GM19239 (cell line): ENCODE results near the gene CTIF.

Source experiments
- DNase-seq: peaks from one replicate; pipeline ENCODE4 v3.0.0; 2011; ENCODE audit warnings: low spot score; ENCODE audit not compliant: insufficient read length
- FAIRE-seq: peaks from 2 replicates; lab custom pipeline; 2011; peaks lifted over from hg19 to GRCh38; lab: Jason Lieb, UNC

The CTIF gene

GRCh38 chr18:48878471-48878870, 339.6 kb downstream of the CTIF start:
- DNase-seq (no peak), FAIRE-seq (no peak)

DNA sequence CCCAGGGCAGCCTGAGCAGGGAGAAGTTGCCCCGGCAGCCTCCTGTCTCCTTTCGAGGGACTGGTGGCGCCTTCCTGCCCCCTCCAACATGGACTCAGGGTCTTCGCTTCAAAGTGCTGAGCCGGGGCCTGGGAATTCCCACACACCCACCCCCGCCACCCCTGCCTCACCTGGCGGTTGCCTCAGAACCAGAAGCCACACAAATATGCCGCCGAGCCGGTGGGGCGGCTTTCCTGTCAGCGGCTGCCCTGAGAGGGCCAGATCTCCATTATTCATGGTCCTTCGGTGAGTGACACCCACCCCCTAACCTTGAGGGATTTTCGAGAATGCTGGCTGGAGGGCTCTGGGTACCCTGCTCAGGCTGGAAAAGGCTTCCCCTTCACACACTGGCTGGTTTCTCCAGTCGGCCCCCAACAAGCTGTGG, 340.2 kb downstream of the CTIF start:
- no peak for DNase-seq
- FAIRE-seq = no peak

DNA sequence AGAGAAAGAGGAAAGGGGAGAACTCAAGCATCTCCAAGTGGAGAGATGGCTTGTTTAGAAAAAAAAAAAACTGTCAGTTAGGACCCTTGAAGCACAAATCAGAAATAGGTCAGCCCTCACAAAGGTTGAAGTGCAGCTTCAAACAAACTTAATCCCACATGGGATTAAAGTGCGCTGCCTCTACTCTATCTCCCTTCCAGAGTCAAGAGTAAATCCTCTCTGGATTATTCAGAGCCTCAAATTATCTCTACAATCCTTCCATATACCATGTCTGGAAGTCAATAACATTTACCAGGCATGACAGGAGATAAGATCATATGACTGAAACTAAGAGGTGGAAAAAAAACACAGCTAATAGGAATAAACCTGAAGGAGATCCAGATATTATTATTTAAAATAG, 342.1 kb downstream of the CTIF start:
- DNase-seq = no peak
- no peak for FAIRE-seq

GRCh38 chr18:48882379-48882778, 343.5 kb downstream of the CTIF start:
- no peak for FAIRE-seq

GRCh38 chr18:48884306-48884705, 345.5 kb downstream of the CTIF start:
- FAIRE-seq = no peak
- no peak for DNase-seq

More at GRCh38 chr18:48882379-48882778, 343.5 kb downstream of the CTIF start:
- DNase-seq = no peak

- FAIRE-seq = no peak
- no peak for DNase-seq
Measured at GRCh38 chr18:48884771-48885170, 345.9 kb downstream of the CTIF start.

GRCh38 chr18:48885266-48885923, 346.6 kb downstream of the CTIF start:
- FAIRE-seq (no peak), DNase-seq (no peak)

GRCh38 chr18:48885924-48886400, 347.1 kb downstream of the CTIF start:
- FAIRE-seq (no peak), DNase-seq (no peak)

GRCh38 chr18:48886520-48887293, 347.9 kb downstream of the CTIF start:
- no peak for DNase-seq
- no peak for FAIRE-seq

- FAIRE-seq = no peak
Measured at GRCh38 chr18:48887294-48887904, 348.6 kb downstream of the CTIF start.

GRCh38 chr18:48887905-48888772, 349.3 kb downstream of the CTIF start:
- FAIRE-seq = no peak
- no peak for DNase-seq

More at GRCh38 chr18:48887294-48887904, 348.6 kb downstream of the CTIF start:
- no peak for DNase-seq

- FAIRE-seq (no peak), DNase-seq (no peak)
Measured at GRCh38 chr18:48888773-48889080, 349.9 kb downstream of the CTIF start.

- no peak for FAIRE-seq
- DNase-seq = no peak
Measured at GRCh38 chr18:48889115-48889941, 350.5 kb downstream of the CTIF start.

DNA sequence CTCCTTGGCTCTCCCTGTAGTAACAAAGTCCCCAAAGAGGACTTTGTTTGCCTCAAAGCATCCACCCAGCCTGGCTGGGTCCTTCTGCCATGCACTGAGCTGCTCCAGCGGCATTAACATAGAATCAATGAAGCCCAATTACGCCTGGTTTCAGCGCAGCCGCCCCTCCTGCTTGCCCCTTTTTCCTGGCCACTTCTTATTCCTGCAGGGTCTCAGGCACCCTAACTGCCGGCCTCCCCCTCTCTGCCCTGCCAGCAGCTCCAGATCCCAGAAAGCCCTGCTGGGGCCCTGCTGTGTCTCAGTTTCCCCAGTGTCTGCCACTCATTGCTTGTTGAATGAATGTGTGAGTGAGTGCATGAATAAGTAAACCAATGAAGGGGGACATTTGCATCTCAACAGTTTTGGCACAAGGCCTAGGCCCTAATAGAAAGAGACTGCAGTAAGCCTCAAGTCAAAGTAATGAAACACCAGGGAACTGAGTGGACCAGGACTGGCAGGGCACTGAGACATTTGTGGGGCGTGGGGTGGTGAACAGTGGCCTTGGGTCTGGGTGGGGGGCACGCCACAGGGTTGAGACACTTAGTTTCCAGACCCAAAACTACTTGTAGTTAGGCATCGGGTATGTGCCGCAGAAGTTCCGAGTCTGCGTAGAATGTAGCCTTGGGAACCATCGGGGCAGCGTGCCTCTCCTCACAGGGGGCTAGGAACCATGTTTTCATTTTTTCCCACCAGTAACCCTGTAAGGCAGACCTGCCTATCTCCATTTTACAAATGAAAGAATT, 351.3 kb downstream of the CTIF start:
- no peak for DNase-seq
- no peak for FAIRE-seq

- FAIRE-seq (no peak), DNase-seq (no peak)
Measured at GRCh38 chr18:48891721-48892120, 352.9 kb downstream of the CTIF start.

GRCh38 chr18:48892146-48892855, 353.5 kb downstream of the CTIF start:
- no peak for DNase-seq
- FAIRE-seq = no peak

DNA sequence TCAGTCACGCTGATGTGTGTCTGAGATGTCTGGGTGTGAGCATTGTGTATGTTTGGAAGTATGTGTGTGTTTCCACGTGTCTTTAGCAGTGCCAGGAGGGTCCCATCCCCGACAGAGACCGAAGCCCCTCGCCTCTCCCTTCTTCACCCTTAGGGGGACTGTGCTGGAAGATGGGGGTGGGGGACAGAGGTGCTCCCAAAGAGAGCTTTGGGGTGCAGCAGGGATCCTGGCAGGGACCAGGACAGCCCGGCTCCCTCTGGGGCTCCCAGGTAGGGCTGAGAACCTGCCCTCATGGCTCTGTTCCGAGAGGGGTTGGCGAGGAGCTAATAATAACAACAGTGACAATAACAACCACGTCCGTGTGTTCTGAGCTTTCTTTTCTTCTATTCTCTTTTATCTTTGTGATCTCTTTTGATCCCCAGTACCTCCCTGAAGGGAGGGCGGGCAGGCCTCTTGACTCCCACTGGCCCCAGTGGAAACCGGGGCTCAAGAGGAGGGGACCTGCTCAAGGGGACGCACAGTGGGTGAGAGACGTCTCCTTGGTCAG, 354.3 kb downstream of the CTIF start:
- DNase-seq (no peak), FAIRE-seq (no peak)
